ENCODE data around the gene SSH3.

- TF ChIP-seq ZC3H10 (CRISPR knock-in tag; IDR thresholded peaks at IDR 0.05): no peak
- TF ChIP-seq ZNF70 (CRISPR knock-in tag; IDR thresholded peaks at IDR 0.05): no peak
- no peak for TF ChIP-seq PATZ1 (CRISPR knock-in tag; IDR thresholded peaks at IDR 0.05; ENCODE audit: borderline replicate concordance)
- TF ChIP-seq ZFP3 (CRISPR knock-in tag; IDR thresholded peaks at IDR 0.05): no peak
- no peak for TF ChIP-seq RARB (CRISPR knock-in tag; IDR thresholded peaks at IDR 0.05)
- TF ChIP-seq OSR1 (CRISPR knock-in tag; IDR thresholded peaks at IDR 0.05): no peak
- TF ChIP-seq PPARA (CRISPR knock-in tag; IDR thresholded peaks at IDR 0.05; ENCODE audit: borderline replicate concordance): no peak
- TF ChIP-seq CSDC2 (CRISPR knock-in tag; IDR thresholded peaks at IDR 0.05): no peak
- TF ChIP-seq ZFP30 (CRISPR knock-in tag; IDR thresholded peaks at IDR 0.05): no peak
These were observed 679 bp upstream of the SSH3 start for GRCh38 chr11:67302571-67303131.
